Astrocyte of the cerebellum (primary cell): Measurements from ENCODE around the gene DNMBP.

Experiments
- DNase-seq: peaks from one replicate; pipeline ENCODE4 v3.0.0-alpha.2; 2011; ENCODE audit warnings: low read depth
- H3K4me3 ChIP-seq: 2 replicates; pipeline ENCODE4 v1.5.1; 2011; ENCODE audit warnings: mild to moderate bottlenecking, low read depth, low read length, moderate library complexity
- CTCF ChIP-seq: IDR thresholded peaks from 2 replicates; pipeline ENCODE4 v1.5.1; 2012; ENCODE audit warnings: low read length, low read depth, moderate library complexity, mild to moderate bottlenecking; ENCODE audit errors: missing control alignments
- in situ Hi-C: cut with HindIII; loops from 2 replicates; pipeline ENCODE4 v1.10.0; 2017; ENCODE audit warnings: low sequenced_read_pairs

Gene DNMBP

GRCh38 chr10:99979066-99979685 lies 30.6 kb downstream of the DNMBP start:
- H3K4me3 ChIP-seq = no peak overlapping the region
- no peak for TF ChIP-seq CTCF
- in situ Hi-C loops = loop anchor here (5.0 kb wide), 1 partner anchor 53 kb away; no protein-coding TSS in a partner anchor
- no peak for DNase-seq

- H3K4me3 ChIP-seq = no peak overlapping the region
- DNase-seq = no peak
- TF ChIP-seq CTCF = no peak
- in situ Hi-C loops = loop anchor here (5.0 kb wide), 1 partner anchor 54 kb away; no protein-coding TSS in a partner anchor
Measured at GRCh38 chr10:99977916-99978315, 31.8 kb downstream of the DNMBP start.

GRCh38 chr10:99976886-99977665 lies 32.7 kb downstream of the DNMBP start:
- H3K4me3 ChIP-seq = no peak overlapping the region
- in situ Hi-C loops = loop anchor here (5.0 kb wide), 1 partner anchor 55 kb away; no protein-coding TSS in a partner anchor
- peak; percentile 59 for DNase-seq
- no peak for TF ChIP-seq CTCF

- DNase-seq = no peak
- TF ChIP-seq CTCF = no peak
- in situ Hi-C loops = loop anchor here (5.0 kb wide), 1 partner anchor 56 kb away; no protein-coding TSS in a partner anchor
- H3K4me3 ChIP-seq = no peak overlapping the region
Measured at GRCh38 chr10:99975942-99976809, 33.6 kb downstream of the DNMBP start.

GRCh38 chr10:99975106-99975829 lies 34.5 kb downstream of the DNMBP start:
- DNase-seq = no peak
- no peak for TF ChIP-seq CTCF
- H3K4me3 ChIP-seq = no peak overlapping the region
- in situ Hi-C loops = loop anchor here (5.0 kb wide), 1 partner anchor 57 kb away; no protein-coding TSS in a partner anchor

- H3K4me3 ChIP-seq = no peak overlapping the region
- no peak for DNase-seq
- in situ Hi-C loops = no loop called here
- peak; percentile 32 for TF ChIP-seq CTCF
Measured at GRCh38 chr10:99973190-99973589, 36.6 kb downstream of the DNMBP start.
